ENCODE results near the gene C2orf81.
"Not testable (repeated sequence)": the region's sequence is repeated elsewhere in the genome, so short reads cannot be mapped to it uniquely, and the experiment has no call there.

C2orf81 gene

GRCh38 chr2:74421221-74421870 is at the start of gene C2orf81, which contains the start of gene WDR54:
Gene C2orf81 (minus strand): TSS chr2:74421619. CDS start chr2:74421560, 59 bp downstream.
Gene WDR54 (plus strand): TSS chr2:74421730. CDS start chr2:74422154, 424 bp downstream.
- peak; percentile 89 to 91 for DNase-seq (ENCODE audit: low read depth in 1 of 2, low spot score in 1 of 2)

GRCh38 chr2:74470742-74471141 is 49.3 kb upstream of the C2orf81 start:
- DNase-seq (ENCODE audit: low read depth in 1 of 2, low spot score in 1 of 2): not testable (repeated sequence)

GRCh38 chr2:74464406-74464805 is 43.0 kb upstream of the C2orf81 start:
- DNase-seq (ENCODE audit: low read depth in 1 of 2, low spot score in 1 of 2): no peak

GRCh38 chr2:74462786-74463105 is 41.3 kb upstream of the C2orf81 start:
- no peak for DNase-seq (ENCODE audit: low read depth in 1 of 2, low spot score in 1 of 2)

GRCh38 chr2:74462054-74462785 is 40.8 kb upstream of the C2orf81 start:
- no peak for DNase-seq (ENCODE audit: low read depth in 1 of 2, low spot score in 1 of 2)

GRCh38 chr2:74461187-74462053 is 40.0 kb upstream of the C2orf81 start:
- DNase-seq (ENCODE audit: low read depth in 1 of 2, low spot score in 1 of 2): no peak

GRCh38 chr2:74460187-74460586 is 38.8 kb upstream of the C2orf81 start:
- DNase-seq (ENCODE audit: low read depth in 1 of 2, low spot score in 1 of 2): not testable (repeated sequence)

- DNase-seq (ENCODE audit: low read depth in 1 of 2, low spot score in 1 of 2): not testable (repeated sequence)
Observed at GRCh38 chr2:74459503-74460118, 38.2 kb upstream of the C2orf81 start.

- DNase-seq (ENCODE audit: low read depth in 1 of 2, low spot score in 1 of 2): no peak
Observed at GRCh38 chr2:74458938-74459363, 37.5 kb upstream of the C2orf81 start.

GRCh38 chr2:74458132-74458937 is 36.9 kb upstream of the C2orf81 start, which contains the start of gene WBP1:
Gene WBP1 (plus strand): TSS chr2:74458438. CDS start chr2:74458603, 165 bp downstream.
- DNase-seq (ENCODE audit: low read depth in 1 of 2, low spot score in 1 of 2): peak; percentile 96 to 97

- DNase-seq (ENCODE audit: low read depth in 1 of 2, low spot score in 1 of 2): peak; percentile 61 to 71
Observed at GRCh38 chr2:74457549-74458131, 36.2 kb upstream of the C2orf81 start.

- no peak for DNase-seq (ENCODE audit: low read depth in 1 of 2, low spot score in 1 of 2)
Observed at GRCh38 chr2:74457129-74457548, 35.7 kb upstream of the C2orf81 start.

GRCh38 chr2:74454654-74455511 is 33.5 kb upstream of the C2orf81 start, which contains the start of gene INO80B:
Gene INO80B (plus strand): TSS chr2:74455087. CDS start chr2:74455117, 30 bp downstream.
- peak; percentile 94 to 96 for DNase-seq (ENCODE audit: low read depth in 1 of 2, low spot score in 1 of 2)

GRCh38 chr2:74450570-74451190 is 29.3 kb upstream of the C2orf81 start:
- no peak for DNase-seq (ENCODE audit: low read depth in 1 of 2, low spot score in 1 of 2)

- DNase-seq (ENCODE audit: low read depth in 1 of 2, low spot score in 1 of 2): no peak
Observed at GRCh38 chr2:74448771-74449170, 27.4 kb upstream of the C2orf81 start.

- no peak for DNase-seq (ENCODE audit: low read depth in 1 of 2, low spot score in 1 of 2)
Observed at GRCh38 chr2:74447230-74447999, 26.0 kb upstream of the C2orf81 start.

GRCh38 chr2:74444498-74445318 is 23.3 kb upstream of the C2orf81 start:
- no peak for DNase-seq (ENCODE audit: low read depth in 1 of 2, low spot score in 1 of 2)
